ENCODE results near the gene RAP1B.
"Not testable (repeated sequence)": the region's sequence is repeated elsewhere in the genome, so short reads cannot be mapped to it uniquely, and the experiment has no call there.

The RAP1B gene

DNA sequence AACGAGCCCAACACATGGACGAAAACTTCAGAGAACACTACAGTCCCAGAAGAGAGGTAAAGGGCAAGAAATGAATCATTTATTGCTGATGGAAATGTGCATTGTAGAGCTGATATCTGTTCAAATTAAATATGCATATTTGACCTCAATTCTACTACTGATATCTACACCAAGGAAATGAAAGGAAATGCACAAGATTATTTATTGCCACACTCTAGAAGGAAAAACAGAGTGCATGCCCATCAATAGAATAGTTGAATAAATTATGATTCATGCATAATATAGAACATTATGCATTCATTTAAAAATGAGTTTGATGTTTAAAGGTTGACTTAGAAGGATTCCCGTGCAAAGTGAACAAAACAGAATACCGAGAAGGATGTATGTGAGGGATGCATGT, 60.5 kb downstream of the RAP1B start:
- no peak overlapping the region for H3K27ac ChIP-seq
- TF ChIP-seq, protein P1, sequence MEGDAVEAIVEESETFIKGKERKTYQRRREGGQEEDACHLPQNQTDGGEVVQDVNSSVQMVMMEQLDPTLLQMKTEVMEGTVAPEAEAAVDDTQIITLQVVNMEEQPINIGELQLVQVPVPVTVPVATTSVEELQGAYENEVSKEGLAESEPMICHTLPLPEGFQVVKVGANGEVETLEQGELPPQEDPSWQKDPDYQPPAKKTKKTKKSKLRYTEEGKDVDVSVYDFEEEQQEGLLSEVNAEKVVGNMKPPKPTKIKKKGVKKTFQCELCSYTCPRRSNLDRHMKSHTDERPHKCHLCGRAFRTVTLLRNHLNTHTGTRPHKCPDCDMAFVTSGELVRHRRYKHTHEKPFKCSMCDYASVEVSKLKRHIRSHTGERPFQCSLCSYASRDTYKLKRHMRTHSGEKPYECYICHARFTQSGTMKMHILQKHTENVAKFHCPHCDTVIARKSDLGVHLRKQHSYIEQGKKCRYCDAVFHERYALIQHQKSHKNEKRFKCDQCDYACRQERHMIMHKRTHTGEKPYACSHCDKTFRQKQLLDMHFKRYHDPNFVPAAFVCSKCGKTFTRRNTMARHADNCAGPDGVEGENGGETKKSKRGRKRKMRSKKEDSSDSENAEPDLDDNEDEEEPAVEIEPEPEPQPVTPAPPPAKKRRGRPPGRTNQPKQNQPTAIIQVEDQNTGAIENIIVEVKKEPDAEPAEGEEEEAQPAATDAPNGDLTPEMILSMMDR (conservative IDR thresholded peaks at IDR 0.05), result no peak
- TF ChIP-seq ZFX (IDR thresholded peaks at IDR 0.05), result no peak

DNA sequence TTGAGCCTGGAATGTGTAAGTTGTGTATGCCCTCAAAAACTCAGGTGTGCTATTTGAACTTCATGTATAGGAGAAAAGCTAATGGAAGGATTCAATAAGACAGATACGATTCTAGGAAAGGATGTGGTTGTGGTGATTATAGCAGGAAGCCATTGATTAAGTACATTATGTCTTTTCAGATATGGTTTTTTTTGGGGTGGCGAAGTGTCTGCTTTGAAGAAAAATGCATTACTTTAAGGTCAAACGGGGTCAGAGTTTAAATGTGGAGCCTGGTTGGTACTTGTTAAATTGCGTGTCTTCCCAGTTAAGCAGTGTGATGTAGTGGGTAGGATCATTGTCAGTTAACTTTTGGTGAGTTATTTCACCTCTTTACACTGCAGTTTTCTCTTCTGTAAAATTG, 63.1 kb downstream of the RAP1B start:
- TF ChIP-seq, protein P1 (conservative IDR thresholded peaks at IDR 0.05), result no peak
- H3K27ac ChIP-seq, result no peak overlapping the region

DNA sequence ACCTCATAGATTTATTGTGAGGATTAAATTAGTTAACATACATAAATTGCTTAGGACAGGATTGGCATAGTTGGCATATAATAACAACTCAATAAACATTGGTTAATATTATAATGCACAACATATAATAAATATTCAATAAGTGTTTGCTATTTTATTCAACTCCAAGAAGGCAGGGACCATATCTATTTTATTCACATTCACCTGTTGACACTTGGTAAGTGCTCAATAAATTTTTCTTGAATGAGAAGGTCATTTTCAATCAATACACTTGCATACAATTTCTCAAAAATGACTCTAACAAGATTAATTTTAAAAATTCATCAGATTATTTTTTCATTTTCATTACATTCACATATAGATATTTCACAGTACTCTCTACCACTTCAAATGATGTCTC, 63.7 kb downstream of the RAP1B start:
- TF ChIP-seq, protein P1 (conservative IDR thresholded peaks at IDR 0.05), result no peak
- TF ChIP-seq ZFX (IDR thresholded peaks at IDR 0.05), result no peak
- H3K27ac ChIP-seq, result no peak overlapping the region

DNA sequence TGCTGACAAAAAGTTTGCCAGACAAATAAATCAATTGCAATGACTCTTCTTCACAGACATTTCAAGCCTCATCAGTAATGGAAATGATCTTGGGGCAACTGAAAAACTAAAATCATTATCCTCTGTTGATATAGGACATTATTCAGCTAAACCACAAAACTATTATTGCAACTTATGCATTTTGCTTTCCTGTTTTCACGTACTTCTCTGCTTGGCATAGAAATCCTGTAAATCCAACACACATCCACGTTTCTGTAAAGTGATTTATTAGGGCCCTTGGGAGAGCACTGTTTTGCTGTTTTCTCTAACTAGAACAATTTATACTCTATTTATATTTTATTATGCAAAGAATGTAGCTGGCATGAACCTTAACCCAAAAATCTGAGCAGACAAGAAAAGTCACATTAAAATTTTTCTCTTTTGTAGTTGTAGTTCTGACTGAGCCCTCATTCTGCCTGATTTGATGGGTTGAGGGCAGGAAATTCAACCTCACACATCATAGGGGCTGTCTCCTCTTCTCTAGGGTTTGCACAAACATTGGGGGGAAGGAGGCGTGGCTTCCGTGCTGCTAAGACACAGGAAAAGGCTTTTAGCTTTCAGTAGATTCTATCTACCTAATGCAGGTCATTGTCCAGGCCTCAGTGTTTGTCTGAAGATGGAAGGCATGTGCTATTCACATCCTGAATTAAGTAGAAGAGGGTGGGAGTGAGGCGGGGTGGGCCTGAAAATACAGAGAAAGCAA, 64.6 kb downstream of the RAP1B start:
- H3K27ac ChIP-seq, result no peak overlapping the region
- TF ChIP-seq, protein P1 (conservative IDR thresholded peaks at IDR 0.05), result no peak
- TF ChIP-seq ZFX (IDR thresholded peaks at IDR 0.05), result no peak

DNA sequence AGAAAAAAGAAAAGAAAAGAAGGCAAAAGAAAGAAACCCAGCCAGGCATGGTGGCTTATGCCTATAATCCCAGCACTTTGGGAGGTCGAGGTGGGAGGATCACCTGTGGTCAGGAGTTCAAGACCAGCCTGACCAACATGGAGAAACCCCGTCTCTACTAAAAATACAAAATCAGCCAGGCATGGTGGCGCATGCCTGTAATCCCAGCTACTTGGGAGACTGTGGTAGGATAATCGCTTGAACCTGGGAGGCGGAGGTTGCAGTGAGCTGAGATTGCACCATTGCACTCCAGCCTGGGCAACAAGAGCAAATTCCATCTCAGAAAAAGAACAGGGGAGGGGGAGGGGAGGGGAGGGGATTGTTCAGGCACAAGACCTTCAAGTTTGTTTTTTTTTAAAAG, 66.2 kb downstream of the RAP1B start:
- H3K27ac ChIP-seq, result not testable (repeated sequence)

DNA sequence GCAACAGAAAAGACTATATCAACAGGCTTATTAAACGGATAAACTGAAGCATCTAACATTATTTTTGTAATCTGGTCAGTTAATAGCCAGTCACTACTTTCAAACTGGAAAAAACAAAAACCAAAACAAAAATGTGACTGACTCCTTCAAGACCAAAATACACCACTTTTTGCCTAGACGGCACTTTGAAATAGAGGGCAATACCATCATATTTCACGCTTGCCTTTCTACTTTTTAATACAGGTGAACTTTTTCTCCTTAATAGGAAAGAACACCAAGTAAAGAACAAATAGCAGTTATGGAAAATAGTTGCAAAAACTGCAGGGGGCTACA, 75.5 kb downstream of the RAP1B start:
- H3K27ac ChIP-seq, result peak overlapping the region; percentile 77
- TF ChIP-seq, protein P1 (conservative IDR thresholded peaks at IDR 0.05), result no peak
- no peak for TF ChIP-seq ZFX (IDR thresholded peaks at IDR 0.05)

DNA sequence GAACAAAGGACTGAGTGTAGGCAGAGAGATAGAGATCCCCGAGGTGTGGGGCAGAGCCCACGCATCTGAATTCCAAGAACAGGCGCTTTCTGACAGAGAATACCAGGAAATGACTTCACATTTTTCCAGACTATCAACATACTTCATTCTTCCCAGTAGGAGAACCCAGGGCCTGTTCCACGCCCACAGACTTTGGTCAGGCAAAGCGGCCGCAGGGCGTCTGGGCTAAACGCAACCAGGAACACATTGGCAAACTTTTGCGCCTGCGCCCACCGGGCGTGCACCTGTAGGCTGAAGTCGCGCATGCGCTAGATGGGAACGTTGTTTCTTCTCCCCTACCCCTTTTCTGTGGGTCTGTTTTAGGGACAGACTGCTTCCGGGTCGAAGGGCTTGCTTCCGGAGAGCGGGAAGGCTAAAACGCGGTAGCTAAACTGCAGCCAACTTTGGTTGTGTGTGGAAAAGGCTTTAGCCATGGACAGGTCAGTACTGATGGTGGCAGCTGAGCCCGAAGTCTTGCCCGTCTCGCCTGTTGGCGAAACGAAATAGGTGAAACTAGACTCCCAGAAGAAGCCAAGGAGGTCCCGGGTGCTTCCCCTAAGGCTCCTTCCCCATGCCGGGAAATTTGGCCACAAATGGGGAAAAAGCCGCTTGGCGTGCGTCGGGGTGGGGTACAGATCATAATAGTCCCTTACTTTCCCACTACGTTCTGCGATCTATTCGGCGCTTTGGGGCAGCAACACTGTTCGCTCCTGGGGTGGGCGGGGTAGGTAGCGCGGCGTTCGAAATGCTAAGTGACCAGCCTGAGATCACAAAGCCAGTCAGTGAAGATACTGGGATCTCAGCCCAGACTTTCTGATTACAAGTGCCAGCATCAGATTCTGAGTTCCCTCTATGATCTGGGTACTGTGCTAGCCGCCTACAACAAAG, 76.2 kb downstream of the RAP1B start, which contains the start of gene NUP107:
NUP107 (plus strand) TSS at position 384 of the 927 bp plus-strand sequence; CDS start at position 472, 88 bp downstream.
- TF ChIP-seq, protein P1 (conservative IDR thresholded peaks at IDR 0.05), result no peak
- TF ChIP-seq ZFX (IDR thresholded peaks at IDR 0.05), result no peak
- H3K27ac ChIP-seq, result peak within 1 kb of the TSS; percentile 77

All from C4-2B (cell line).